ENCODE results near the gene TUNAR.

TUNAR gene

GRCh38 chr14:95943699-95944098, 67.1 kb downstream of the TUNAR start:
- DNase-seq (ENCODE audit: low read depth, low spot score): no peak
- TF ChIP-seq CTCF (IDR thresholded peaks at IDR 0.05; ENCODE audit: insufficient read depth, low read length, missing control alignments): no peak
- H3K4me3 ChIP-seq (ENCODE audit: low read depth, low read length): no peak overlapping the region
- ChIA-PET POLR2A (no interaction called here), CTCF (no interaction called here)

GRCh38 chr14:95944462-95944861, 67.8 kb downstream of the TUNAR start:
- CTCF ChIA-PET: no interaction called here
- H3K4me3 ChIP-seq (ENCODE audit: low read depth, low read length): no peak overlapping the region
- POLR2A ChIA-PET: no interaction called here
- DNase-seq (ENCODE audit: low read depth, low spot score): no peak
- TF ChIP-seq CTCF (IDR thresholded peaks at IDR 0.05; ENCODE audit: insufficient read depth, low read length, missing control alignments): no peak

DNA sequence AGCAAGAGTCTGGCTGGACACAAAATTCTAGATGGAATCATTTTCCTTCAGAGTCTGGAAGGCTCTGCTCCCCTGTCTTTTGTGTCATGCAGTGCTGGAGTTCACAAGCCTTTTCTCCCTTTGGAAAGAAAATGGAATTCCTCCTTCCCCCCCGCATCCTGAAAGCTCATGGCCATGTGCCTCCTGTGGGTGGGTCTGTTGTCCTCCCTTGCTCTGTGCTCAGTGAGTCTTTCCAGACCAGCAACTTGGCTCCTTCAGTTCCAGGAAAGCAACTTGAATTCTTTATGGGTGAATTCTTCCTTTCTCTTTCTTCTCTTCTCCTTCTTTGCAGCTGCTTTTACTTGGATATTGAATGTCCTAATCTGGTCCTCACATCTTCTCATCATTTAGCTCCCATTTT, 70.2 kb downstream of the TUNAR start:
- no peak for DNase-seq (ENCODE audit: low read depth, low spot score)
- H3K4me3 ChIP-seq (ENCODE audit: low read depth, low read length): no peak overlapping the region
- CTCF ChIA-PET: no interaction called here
- POLR2A ChIA-PET: no interaction called here
- TF ChIP-seq CTCF (IDR thresholded peaks at IDR 0.05; ENCODE audit: insufficient read depth, low read length, missing control alignments): no peak

- ChIA-PET CTCF (no interaction called here), POLR2A (no interaction called here)
- DNase-seq (ENCODE audit: low read depth, low spot score): no peak
- no peak for TF ChIP-seq CTCF (IDR thresholded peaks at IDR 0.05; ENCODE audit: insufficient read depth, low read length, missing control alignments)
- H3K4me3 ChIP-seq (ENCODE audit: low read depth, low read length): no peak overlapping the region
These were observed 71.9 kb downstream of the TUNAR start for GRCh38 chr14:95948558-95948981.

DNA sequence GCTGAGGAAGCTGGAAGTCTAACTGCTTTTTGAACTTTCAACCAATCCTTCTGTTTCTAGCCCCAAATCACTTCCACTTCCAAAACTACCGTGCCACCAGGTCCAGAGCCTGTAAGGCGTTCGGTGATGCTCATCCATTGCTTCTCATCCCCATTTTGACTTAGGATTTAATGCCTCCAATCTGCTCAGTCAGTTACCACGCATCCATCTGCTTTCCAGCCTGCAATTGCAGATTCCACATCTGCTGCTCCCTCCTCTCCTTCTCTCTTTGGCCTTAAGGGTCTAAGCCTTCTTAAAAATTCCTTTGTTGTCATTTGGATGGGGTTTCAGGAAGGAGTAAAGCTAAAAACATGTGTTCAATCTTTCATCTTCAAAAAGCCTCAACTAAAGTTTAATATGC, 74.7 kb downstream of the TUNAR start:
- CTCF ChIA-PET: no interaction called here
- no peak overlapping the region for H3K4me3 ChIP-seq (ENCODE audit: low read depth, low read length)
- TF ChIP-seq CTCF (IDR thresholded peaks at IDR 0.05; ENCODE audit: insufficient read depth, low read length, missing control alignments): no peak
- POLR2A ChIA-PET: no interaction called here
- DNase-seq (ENCODE audit: low read depth, low spot score): no peak

DNA sequence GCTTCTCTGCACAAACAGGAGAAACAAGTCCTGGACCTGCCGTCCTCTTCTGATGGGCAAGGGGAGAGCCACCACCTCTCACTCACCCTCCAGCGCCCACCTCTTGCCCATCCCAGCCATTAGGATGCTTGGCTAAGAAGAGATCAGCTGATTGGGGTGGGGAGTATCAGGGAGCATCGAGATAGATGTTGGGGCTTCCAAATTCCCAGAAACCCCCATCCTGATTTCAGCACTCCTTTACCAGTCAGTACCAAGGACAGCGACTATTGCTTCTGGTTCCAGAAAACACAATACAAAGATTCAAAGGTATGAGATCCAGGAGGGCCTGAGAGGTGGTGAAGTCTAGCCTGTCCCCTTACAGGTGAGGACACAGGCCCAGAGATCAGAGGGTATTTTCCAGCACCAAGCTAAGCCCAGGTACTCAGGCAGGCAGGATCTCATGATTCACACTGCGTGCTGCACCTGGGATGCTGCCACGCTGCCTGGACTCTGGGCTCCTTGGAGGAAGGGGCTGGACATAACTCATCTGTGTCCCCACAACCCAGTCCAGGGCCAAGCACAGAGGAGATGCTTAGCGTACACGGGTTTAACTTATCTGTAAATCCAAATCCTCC, 76.6 kb downstream of the TUNAR start:
- CTCF ChIA-PET: no interaction called here
- TF ChIP-seq CTCF (IDR thresholded peaks at IDR 0.05; ENCODE audit: insufficient read depth, low read length, missing control alignments): no peak
- POLR2A ChIA-PET: no interaction called here
- H3K4me3 ChIP-seq (ENCODE audit: low read depth, low read length): no peak overlapping the region
- DNase-seq (ENCODE audit: low read depth, low spot score): no peak

Data from AG04449 (cell line).